Measurements from ENCODE around the gene DNAJB11. TPM values are rescaled to one million over a fixed set of nuclear protein-coding genes. Genes with fewer than 3 reads are reported as not detected.

DNAJB11 gene
- total and polyA plus RNA-seq, 7 donors, result 10.8 to 73.3 (median 23.5) TPM

- H3K4me3 ChIP-seq, result no peak overlapping the region
- WGBS, 2 donors, result 90 to 92% methylated on average over 2 of the region's 2 CpGs
- H3K4me1 ChIP-seq, result no peaks in the 10 kb centered on the region
- no peaks in the 10 kb centered on the region for H3K9me3 ChIP-seq
- no peak overlapping the region for H3K27ac ChIP-seq
- no peak for DNase-seq
- TF ChIP-seq POLR2A (IDR thresholded peaks at IDR 0.05), result no peak
- no peak for TF ChIP-seq CTCF (IDR thresholded peaks at IDR 0.05)
- TF ChIP-seq EP300 (IDR thresholded peaks at IDR 0.05), result no peak
- no peak for TF ChIP-seq POLR2AphosphoS5 (IDR thresholded peaks at IDR 0.05)
- intact Hi-C loops (cut with DNase I), result no loop called here
- H3K36me3 ChIP-seq, result no peaks in the 10 kb centered on the region
- peaks cover 0 to 2% (median 0%) of the 10 kb centered on the region in 3 donors for H3K27me3 ChIP-seq
Observed at GRCh38 chr3:186608624-186609215, 38.2 kb downstream of the DNAJB11 start.

- TF ChIP-seq CTCF (IDR thresholded peaks at IDR 0.05), result no peak
- no peak for TF ChIP-seq POLR2A (IDR thresholded peaks at IDR 0.05)
- no peak for TF ChIP-seq POLR2AphosphoS5 (IDR thresholded peaks at IDR 0.05)
- TF ChIP-seq EP300 (IDR thresholded peaks at IDR 0.05), result no peak
- Histone ChIP-seq H3K9me3 (no peaks in the 10 kb centered on the region), H3K4me3 (no peak overlapping the region), H3K36me3 (no peaks in the 10 kb centered on the region), H3K4me1 (no peaks in the 10 kb centered on the region), H3K27me3 (peaks cover 0 to 8% (median 0%) of the 10 kb centered on the region in 3 donors), H3K27ac (no peak overlapping the region)
- 92 to 94% methylated on average over 8 of the region's 8 CpGs for WGBS, 2 donors
- intact Hi-C loops (cut with DNase I), result no loop called here
- no peak for DNase-seq
Observed at GRCh38 chr3:186609247-186609868, 38.8 kb downstream of the DNAJB11 start.

- WGBS, 2 donors, result 72 to 80% methylated on average over 5 of the region's 5 CpGs
- no peaks in the 10 kb centered on the region for H3K36me3 ChIP-seq
- H3K27me3 ChIP-seq, result peaks cover 0 to 14% (median 0%) of the 10 kb centered on the region in 3 donors
- no peak overlapping the region for H3K4me3 ChIP-seq
- no peaks in the 10 kb centered on the region for H3K9me3 ChIP-seq
- peaks cover 0 to 5% (median 4%) of the 10 kb centered on the region in 4 donors for H3K4me1 ChIP-seq
- no peak for DNase-seq
- TF ChIP-seq CTCF (IDR thresholded peaks at IDR 0.05) (no peak), POLR2A (IDR thresholded peaks at IDR 0.05) (no peak), POLR2AphosphoS5 (IDR thresholded peaks at IDR 0.05) (no peak), EP300 (IDR thresholded peaks at IDR 0.05) (no peak)
- H3K27ac ChIP-seq, result no peak overlapping the region
- intact Hi-C loops (cut with DNase I), result no loop called here
Observed at GRCh38 chr3:186612065-186612464, 41.5 kb downstream of the DNAJB11 start.

GRCh38 chr3:186612721-186613636, 42.5 kb downstream of the DNAJB11 start, which contains the start of gene AHSG:
AHSG (plus strand) TSS chr3:186613060; CDS start chr3:186613142, 82 bp downstream.
- intact Hi-C loops (cut with DNase I), result no loop called here
- DNase-seq, result no peak
- Histone ChIP-seq H3K4me3 (no peak within 1 kb of the TSS), H3K36me3 (no peaks in the 10 kb centered on the region), H3K27ac (no peak within 1 kb of the TSS), H3K27me3 (peaks cover 0 to 19% (median 0%) of the 10 kb centered on the region in 3 donors), H3K9me3 (no peaks in the 10 kb centered on the region), H3K4me1 (peaks cover 0 to 10% (median 8%) of the 10 kb centered on the region in 4 donors)
- 84 to 91% methylated on average over 7 of the region's 7 CpGs for WGBS, 2 donors
- no peak for TF ChIP-seq CTCF (IDR thresholded peaks at IDR 0.05)
